Stimulated activated CD4-positive, alpha-beta T cell treated with anti-CD3 and anti-CD28 coated beads, Interleukin-12 subunit alpha, Interleukin-12 subunit beta, amount 100 ng/mL, for 24 hours (primary cell): ENCODE results near the gene TNFAIP8.

Source experiments
- DNase-seq, 2 experiments: peaks; one replicate each; pipeline ENCODE4 v3.0.0-alpha.2; 2020; ENCODE audit warnings: low read depth in 2 of 2

TNFAIP8 gene

GRCh38 chr5:119367502-119368237, 11.9 kb downstream of the TNFAIP8 start:
- no peak for DNase-seq

GRCh38 chr5:119368238-119368630, 12.4 kb downstream of the TNFAIP8 start:
- DNase-seq = no peak

- no peak for DNase-seq
Observed at GRCh38 chr5:119370486-119370885, 14.7 kb downstream of the TNFAIP8 start.

GRCh38 chr5:119371146-119371545, 15.3 kb downstream of the TNFAIP8 start:
- no peak for DNase-seq

- no peak for DNase-seq
Observed at GRCh38 chr5:119373449-119373858, 17.6 kb downstream of the TNFAIP8 start.

GRCh38 chr5:119374901-119375300, 19.1 kb downstream of the TNFAIP8 start:
- DNase-seq = no peak

- DNase-seq = no peak
Observed at GRCh38 chr5:119377066-119377465, 21.2 kb downstream of the TNFAIP8 start.

GRCh38 chr5:119378075-119378700, 22.4 kb downstream of the TNFAIP8 start:
- no peak for DNase-seq

- no peak for DNase-seq
Observed at GRCh38 chr5:119379096-119379495, 23.3 kb downstream of the TNFAIP8 start.

GRCh38 chr5:119379942-119380547, 24.2 kb downstream of the TNFAIP8 start:
- no peak for DNase-seq

- no peak for DNase-seq
Observed at GRCh38 chr5:119382169-119382568, 26.4 kb downstream of the TNFAIP8 start.

- DNase-seq = no peak
Observed at GRCh38 chr5:119383008-119383407, 27.2 kb downstream of the TNFAIP8 start.

- DNase-seq = no peak
Observed at GRCh38 chr5:119385136-119385535, 29.3 kb downstream of the TNFAIP8 start.

GRCh38 chr5:119385536-119386128, 29.8 kb downstream of the TNFAIP8 start:
- no peak for DNase-seq

- no peak for DNase-seq
Observed at GRCh38 chr5:119386596-119387344, 31.0 kb downstream of the TNFAIP8 start.

- DNase-seq = no peak
Observed at GRCh38 chr5:119387945-119388618, 32.3 kb downstream of the TNFAIP8 start.

- DNase-seq = no peak
Observed at GRCh38 chr5:119388619-119389190, 32.9 kb downstream of the TNFAIP8 start.

- DNase-seq = no peak
Observed at GRCh38 chr5:119389288-119390030, 33.6 kb downstream of the TNFAIP8 start.

GRCh38 chr5:119390404-119390803, 34.6 kb downstream of the TNFAIP8 start:
- DNase-seq = no peak

- no peak for DNase-seq
Observed at GRCh38 chr5:119393201-119393691, 37.4 kb downstream of the TNFAIP8 start.
